HG03575 (cell line): ENCODE results near the gene AP1B1.
"Not testable (repeated sequence)": the region's sequence is repeated elsewhere in the genome, so short reads cannot be mapped to it uniquely, and the experiment has no call there.

Experiments
- ATAC-seq: cut with Tn5 transposase; IDR thresholded peaks from one replicate; pipeline ENCODE4 v1.9.1; 2021; ENCODE audit not compliant: unreplicated experiment, insufficient number of reproducible peaks, low FRiP score; ENCODE audit errors: extremely low read depth

The AP1B1 gene

GRCh38 chr22:29391546-29391945, 3.2 kb upstream of the AP1B1 start:
- ATAC-seq, result no peak

DNA sequence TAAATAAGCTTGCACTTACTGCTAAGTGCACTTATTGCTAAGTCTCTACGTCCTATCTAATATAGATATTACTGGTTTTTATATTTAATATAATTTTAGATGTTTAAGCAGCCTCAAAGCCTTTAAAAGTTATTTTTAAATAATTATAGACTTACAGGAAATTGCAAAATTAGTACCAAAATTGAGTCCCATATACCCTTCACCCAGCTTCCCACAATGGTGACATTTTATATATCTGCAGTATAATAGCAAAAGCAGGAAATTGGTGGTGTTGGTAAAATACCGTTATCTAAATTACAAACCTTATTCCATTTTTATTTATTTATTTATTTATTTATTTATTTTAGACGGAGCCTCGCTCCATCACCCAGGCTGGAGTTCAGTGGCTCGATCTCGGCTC, 1.9 kb upstream of the AP1B1 start:
- ATAC-seq, result no peak

DNA sequence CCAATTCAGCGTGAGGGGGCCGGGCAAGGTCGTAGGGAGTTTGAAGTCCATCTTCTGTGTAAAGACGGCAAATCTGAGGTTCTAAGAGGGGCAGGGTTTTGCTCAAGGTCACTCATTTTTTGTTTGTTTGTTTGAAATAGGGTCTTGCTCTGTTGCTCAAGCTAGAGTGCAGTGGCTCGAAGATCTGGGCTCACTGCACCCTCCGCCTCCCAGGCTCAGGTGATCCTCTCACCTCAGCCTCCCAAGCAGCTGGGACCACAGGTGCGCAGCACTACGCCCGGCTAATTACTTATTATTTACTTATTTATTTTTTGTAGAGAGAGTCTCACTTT, 355 bp upstream of the AP1B1 start:
- no peak for ATAC-seq

- ATAC-seq, result no peak
Observed at GRCh38 chr22:29386708-29387107, 1.7 kb downstream of the AP1B1 start.

GRCh38 chr22:29385748-29386147, 2.6 kb downstream of the AP1B1 start:
- no peak for ATAC-seq

DNA sequence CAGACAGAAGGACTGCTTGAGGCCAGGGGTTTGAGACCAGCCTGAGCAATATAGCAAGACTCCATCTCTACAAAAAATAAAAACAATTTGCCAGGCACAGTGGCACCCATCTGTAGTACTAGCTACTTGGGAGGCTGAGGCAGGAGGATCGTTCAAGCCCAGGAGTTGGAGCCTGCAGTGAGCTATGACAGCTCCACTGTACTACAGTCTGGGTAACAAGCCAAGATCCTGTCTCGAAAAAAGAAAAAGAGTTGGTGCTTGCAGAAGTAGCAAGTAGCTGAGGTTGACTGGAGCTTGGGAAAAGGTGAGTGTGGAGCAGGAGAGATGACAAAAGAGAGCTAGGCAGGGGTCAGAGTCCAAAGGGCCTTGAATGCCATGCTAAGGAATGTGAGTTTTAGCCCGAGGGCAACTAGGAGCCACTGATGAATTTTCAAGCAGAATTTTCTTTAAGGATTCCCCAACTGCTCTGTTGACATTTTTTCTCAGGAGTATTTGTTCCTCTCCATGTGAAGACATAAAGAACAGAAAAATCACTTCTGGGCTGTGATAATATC, 3.1 kb downstream of the AP1B1 start:
- ATAC-seq, result no peak

- ATAC-seq, result no peak
Observed at GRCh38 chr22:29383740-29384139, 4.6 kb downstream of the AP1B1 start.

DNA sequence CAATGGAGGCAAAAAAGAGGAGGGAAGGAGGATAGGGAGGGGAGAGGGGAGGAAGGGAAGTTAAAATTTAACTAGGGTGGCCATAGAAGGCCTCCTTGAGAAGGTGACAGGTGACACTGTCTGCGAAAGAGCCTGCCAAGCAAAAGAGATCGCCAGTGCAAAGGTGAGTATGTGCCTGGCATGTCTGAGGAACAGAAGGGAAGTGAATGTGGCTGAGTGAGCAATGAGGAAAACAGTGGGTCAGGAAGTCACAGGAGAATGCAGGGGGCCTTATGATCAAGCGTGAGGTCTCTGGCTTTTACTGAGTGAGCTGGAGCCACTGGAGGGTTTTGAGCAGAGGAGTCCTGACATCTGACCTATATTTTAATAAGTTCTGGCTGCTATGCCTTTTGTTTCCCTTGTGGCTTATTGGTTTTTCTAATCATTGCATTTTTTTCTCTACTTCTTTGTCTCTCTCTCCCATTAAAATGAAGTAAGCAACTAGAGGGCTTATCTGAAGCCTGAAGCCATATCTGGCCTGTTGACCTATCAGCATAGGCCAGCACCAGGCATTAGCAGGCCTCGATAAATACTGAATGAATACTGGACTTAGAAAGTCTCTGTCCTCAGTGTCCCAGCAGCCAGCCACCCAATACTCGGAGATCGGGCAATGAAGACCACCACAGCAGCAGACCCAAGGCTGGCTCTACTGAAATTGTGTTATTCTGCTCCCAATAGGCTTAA, 5.6 kb downstream of the AP1B1 start:
- ATAC-seq, result no peak

DNA sequence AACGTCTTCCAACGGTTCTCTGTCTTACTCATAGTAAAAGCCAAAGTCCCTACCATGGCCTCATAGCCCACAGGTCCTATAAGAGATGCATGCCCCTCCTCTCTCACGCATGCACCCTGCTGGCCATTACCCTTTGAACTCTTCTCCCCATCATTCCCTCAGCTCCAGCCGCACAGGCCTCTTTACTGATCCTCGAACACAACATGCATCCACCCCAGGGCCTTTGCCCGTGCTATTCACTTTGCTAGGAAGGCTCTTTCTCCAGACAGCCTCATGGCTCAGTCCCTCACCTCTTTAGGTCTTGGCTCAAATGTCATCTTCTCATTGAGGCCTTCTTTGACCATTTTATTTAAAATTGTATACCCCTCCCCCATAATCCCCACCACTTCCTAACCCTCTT, 7.5 kb downstream of the AP1B1 start:
- ATAC-seq, result no peak

GRCh38 chr22:29380032-29380781, 8.2 kb downstream of the AP1B1 start:
- no peak for ATAC-seq

- no peak for ATAC-seq
Observed at GRCh38 chr22:29379258-29379657, 9.1 kb downstream of the AP1B1 start.

- no peak for ATAC-seq
Observed at GRCh38 chr22:29377979-29378378, 10.4 kb downstream of the AP1B1 start.

DNA sequence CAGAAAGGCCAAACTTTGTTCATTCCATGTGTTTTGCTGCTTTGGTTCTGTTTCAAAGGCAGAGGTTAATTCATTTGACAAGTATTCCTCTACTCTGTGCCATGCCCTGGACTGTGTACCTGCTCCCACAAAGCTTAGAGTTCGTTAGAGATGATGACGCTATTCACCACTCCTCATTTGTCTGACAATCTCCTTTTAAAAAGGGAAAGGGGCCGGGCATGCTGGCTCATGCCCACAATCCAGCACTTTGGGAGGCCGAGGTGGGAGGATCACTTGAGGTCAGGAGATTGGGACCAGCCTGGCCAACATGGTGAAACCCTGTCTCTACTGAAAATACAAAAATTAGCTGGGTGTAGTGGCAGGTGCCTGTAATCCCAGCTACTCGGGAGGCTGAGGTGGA, 11.7 kb downstream of the AP1B1 start:
- ATAC-seq, result not testable (repeated sequence)

DNA sequence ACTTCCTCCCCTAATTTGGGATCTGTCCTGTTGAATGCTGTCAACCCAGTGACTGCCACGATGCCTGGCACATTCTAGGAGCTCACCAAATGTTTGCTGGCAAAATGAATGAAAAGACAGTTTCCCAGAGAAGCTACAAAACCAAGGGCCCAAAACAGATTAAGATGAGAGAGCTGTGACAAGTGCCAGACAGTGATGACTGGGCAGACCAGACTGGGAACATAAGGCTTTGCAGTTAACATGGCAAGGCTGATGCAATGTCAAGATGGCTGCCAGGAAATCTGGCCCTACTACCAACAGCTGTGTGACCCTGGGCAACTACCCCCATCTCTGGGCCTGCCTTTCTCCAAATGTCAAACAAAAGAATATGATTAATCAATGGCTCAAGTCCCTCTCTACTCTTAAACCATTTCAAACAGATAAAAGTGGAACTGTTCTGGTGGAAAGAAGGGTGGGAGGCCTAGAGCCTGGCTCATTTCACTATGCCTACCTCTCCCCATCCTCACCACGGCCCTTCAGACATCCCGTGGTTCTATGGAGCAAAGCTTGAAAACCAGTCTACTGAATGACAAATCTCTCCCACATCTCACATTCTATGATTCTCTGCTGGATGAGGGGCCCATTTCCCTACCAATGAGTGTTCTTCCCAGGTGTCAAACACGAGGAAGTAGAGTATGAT, 12.8 kb downstream of the AP1B1 start:
- ATAC-seq, result no peak

DNA sequence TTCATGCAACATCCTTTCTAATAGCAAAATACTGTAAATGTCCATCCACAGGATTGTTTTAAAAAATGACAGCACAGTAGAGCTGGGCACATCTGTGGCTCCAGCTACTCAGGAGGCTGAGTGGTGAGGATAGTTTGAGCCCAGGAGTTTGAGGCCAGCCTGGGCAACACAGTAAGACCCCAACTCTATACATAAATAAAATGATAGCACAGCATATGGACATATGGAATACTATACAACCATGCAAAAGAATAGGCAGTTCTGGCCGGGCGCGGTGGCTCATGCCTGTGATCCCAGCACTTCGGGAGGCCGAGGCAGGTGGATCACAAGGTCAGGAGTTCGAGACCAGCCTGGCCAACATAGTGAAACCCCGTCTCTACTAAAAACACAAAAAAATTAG, 13.6 kb downstream of the AP1B1 start:
- not testable (repeated sequence) for ATAC-seq

- no peak for ATAC-seq
Observed at GRCh38 chr22:29374401-29374800, 14.0 kb downstream of the AP1B1 start.

GRCh38 chr22:29370537-29370936, 17.8 kb downstream of the AP1B1 start:
- ATAC-seq, result no peak

GRCh38 chr22:29369460-29369859, 18.9 kb downstream of the AP1B1 start:
- no peak for ATAC-seq

DNA sequence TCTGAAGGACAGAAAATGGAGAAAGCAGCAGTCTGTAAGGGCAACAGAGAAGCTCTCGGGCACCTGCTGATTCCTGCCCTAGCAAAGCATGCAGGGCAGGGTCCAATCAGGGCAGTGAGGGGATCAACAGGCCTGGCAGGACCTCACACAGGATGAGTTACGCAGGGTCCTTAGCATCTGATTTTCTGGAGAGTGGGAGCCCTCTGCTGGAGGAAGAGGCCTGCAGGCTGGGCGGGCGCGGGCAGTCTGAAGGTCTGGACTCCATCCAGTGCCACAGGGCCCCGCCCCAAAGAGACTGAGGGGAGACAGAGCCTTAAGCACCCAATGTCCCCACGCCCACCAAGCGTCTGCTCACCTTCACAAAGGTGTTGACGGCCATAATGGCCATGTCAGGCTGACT, 28.9 kb downstream of the AP1B1 start:
- no peak for ATAC-seq
